Measurements from ENCODE around the gene VRK2.

GRCh38 chr2:58202404-58202803 is 155.8 kb downstream of the VRK2 start:
- TF ChIP-seq CTCF (conservative IDR thresholded peaks at IDR 0.05) (no peak), ZFX (IDR thresholded peaks at IDR 0.05) (no peak)

Measured in C4-2B (cell line).